Bronchial epithelial cell (primary cell): Measurements from ENCODE around the gene ATP6V0E2. TPM values are rescaled to one million over a fixed set of nuclear protein-coding genes. Genes with fewer than 3 reads are reported as not detected.

Source experiments
- DNase-seq: peaks from one replicate; pipeline ENCODE4 v3.0.0-alpha.2; 2010; ENCODE audit warnings: low read depth
- FAIRE-seq: peaks from 2 replicates; lab custom pipeline; 2011; peaks lifted over from hg19 to GRCh38; lab: Jason Lieb, UNC
- H3K27me3 ChIP-seq: 2 replicates; pipeline ENCODE4 v1.5.1; 2011; ENCODE audit warnings: low read length; ENCODE audit not compliant: control insufficient read depth, insufficient read depth
- H3K36me3 ChIP-seq: 2 replicates; pipeline ENCODE4 v1.5.1; 2011; ENCODE audit warnings: low read length; ENCODE audit not compliant: control insufficient read depth, insufficient read depth
- H3K4me3 ChIP-seq: 2 replicates; pipeline ENCODE4 v1.5.1; 2011; ENCODE audit warnings: mild to moderate bottlenecking, low read depth, low read length, control low read depth
- CTCF ChIP-seq: IDR thresholded peaks from 2 replicates; pipeline ENCODE4 v1.5.1; 2011; ENCODE audit warnings: mild to moderate bottlenecking, moderate library complexity, low read length, control low read depth, inconsistent platforms; ENCODE audit not compliant: insufficient read depth, severe bottlenecking
- total RNA-seq: library from RNA; depleted of rRNA; stranded (reverse); fragments of >200 nt; gene quantifications from 2 replicates; pipeline ENCODE4 v1.2.1, GENCODE V29; 2014

Gene ATP6V0E2
- total RNA-seq, 1 donor from 2014 or later: 1.6 TPM

GRCh38 chr7:149832332-149833041 is 41.3 kb upstream of the ATP6V0E2 start:
- FAIRE-seq: no peak
- DNase-seq: no peak
- Histone ChIP-seq H3K4me3 (no peak overlapping the region), H3K27me3 (peaks cover 1% of the 10 kb centered on the region), H3K36me3 (no peaks in the 10 kb centered on the region)
- TF ChIP-seq CTCF: no peak

DNA sequence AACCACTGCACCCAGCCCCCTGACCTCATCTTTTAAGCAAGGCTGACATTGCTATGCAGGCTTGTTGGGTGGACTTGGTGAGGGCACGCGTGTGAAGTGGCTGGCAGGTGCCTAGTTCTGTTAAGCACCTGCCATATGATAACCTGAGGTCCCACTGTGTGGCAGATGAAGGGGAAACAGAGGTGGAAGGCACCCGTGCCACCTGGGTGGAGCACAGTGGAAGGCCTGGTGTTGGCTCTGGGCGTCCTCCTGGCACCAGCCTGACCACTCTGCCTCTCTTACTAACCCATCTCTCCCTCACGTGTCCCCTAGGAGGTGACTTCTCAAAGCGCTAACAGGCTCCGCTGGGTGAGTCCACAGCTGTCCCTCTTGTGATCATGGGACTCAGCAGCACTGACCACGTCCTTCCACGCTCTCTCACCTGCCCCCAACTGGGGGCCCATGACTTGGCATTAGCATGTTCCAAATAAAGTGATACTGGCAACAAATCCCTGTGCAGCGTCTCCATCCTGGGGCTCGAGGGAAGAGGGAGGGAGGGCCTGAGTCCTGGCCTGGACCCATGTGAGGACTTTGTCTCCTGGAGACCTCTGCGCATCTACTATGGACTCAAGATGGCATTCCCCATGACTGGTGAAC is 40.2 kb upstream of the ATP6V0E2 start:
- H3K36me3 ChIP-seq: no peaks in the 10 kb centered on the region
- H3K27me3 ChIP-seq: peaks cover 1% of the 10 kb centered on the region
- DNase-seq: no peak
- H3K4me3 ChIP-seq: no peak overlapping the region
- FAIRE-seq: peak; percentile 7
- TF ChIP-seq CTCF: no peak

DNA sequence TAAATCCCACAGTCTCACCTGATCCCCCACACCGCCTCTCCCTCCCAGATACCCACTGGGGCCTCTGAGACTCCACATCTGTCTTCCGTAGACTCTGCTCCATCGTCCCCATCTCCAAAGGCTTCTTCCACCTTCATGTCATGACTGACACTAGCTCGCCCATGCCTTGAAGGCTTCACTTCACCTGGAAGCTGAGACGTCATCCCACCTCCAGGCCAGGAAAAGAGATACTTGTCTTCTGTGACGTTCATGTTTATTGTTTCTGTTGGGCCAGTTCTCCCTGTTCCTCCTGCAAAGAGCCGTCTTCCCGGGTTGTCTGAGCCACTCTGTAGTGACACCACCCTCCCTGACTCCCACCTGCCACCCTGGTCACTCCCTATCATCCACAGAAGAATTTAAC is 39.2 kb upstream of the ATP6V0E2 start:
- Histone ChIP-seq H3K4me3 (no peak overlapping the region), H3K27me3 (peaks cover 1% of the 10 kb centered on the region), H3K36me3 (no peaks in the 10 kb centered on the region)
- no peak for TF ChIP-seq CTCF
- DNase-seq: no peak
- FAIRE-seq: no peak

- FAIRE-seq: no peak
- TF ChIP-seq CTCF: no peak
- DNase-seq: peak; percentile 39
- H3K27me3 ChIP-seq: peaks cover 1% of the 10 kb centered on the region
- no peak overlapping the region for H3K4me3 ChIP-seq
- no peaks in the 10 kb centered on the region for H3K36me3 ChIP-seq
These were observed 37.3 kb upstream of the ATP6V0E2 start for GRCh38 chr7:149836434-149836833.

- FAIRE-seq: no peak
- H3K27me3 ChIP-seq: peaks cover 1% of the 10 kb centered on the region
- no peak for TF ChIP-seq CTCF
- peak overlapping the region; percentile 89 for H3K4me3 ChIP-seq
- no peaks in the 10 kb centered on the region for H3K36me3 ChIP-seq
- no peak for DNase-seq
These were observed 36.1 kb upstream of the ATP6V0E2 start for GRCh38 chr7:149837564-149838223.
